HK-2 (cell line): ENCODE data around the gene SSX2IP.

Experiments
- DNase-seq: peaks from one replicate; pipeline ENCODE4 v3.0.0-alpha.2; 2018; ENCODE audit not compliant: unreplicated experiment

The SSX2IP gene

DNA sequence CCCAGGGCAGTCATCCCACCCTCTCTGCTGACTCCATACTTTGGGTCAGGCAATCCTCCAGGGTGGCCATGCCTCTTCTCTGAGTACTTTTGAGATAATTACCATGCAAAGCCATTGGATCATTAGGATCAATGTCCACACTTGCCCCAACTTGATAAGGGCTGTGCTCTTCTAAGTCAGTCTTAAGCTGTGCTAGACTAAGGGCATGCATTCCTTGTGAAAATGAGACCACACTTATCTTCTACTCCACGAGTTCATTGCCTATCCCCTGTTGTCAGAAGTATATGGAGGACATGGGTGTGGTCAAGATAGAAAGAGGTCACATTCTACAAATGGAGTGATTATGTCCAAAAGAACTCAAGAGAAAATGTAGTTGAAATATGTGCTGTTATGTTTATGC, 18.9 kb upstream of the SSX2IP start:
- DNase-seq = no peak

DNA sequence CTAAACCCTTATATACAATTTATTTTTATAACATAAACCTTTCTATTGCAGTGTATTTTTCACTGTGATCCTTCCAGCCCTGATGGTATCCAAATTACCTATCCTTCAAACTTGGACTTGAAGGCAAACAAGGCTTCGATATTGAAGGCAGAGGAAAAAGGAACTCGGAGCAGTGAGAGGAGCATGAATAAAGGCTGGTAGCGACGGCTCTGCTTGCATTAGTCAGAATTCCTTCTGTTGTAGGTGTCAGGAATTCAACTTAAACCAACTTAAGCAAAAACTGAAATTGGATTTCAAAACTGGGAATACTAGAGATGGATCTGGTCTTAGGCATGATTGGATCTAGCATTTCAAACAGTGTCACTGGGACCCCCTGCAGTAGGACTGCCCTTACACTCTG, 17.8 kb upstream of the SSX2IP start:
- DNase-seq = no peak

DNA sequence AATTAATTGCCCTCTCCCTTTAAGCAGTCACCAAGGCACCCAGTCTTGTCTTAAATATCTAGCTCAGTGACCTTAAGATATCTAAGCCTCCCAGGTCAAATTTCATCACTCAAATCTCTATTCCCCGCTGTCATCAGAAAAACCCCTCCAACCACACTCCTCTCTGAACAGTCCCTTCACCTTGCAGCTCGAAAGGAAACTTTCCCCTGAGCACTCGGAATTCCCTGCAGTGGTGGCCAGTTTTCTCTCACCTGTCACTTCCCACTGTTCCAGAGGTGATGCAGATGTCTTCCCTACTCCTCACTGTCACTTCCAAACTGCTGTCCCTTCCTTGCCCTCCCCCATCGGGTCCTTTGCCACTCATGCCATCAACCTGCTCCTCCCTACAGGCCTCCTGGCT, 15.3 kb upstream of the SSX2IP start:
- no peak for DNase-seq

DNA sequence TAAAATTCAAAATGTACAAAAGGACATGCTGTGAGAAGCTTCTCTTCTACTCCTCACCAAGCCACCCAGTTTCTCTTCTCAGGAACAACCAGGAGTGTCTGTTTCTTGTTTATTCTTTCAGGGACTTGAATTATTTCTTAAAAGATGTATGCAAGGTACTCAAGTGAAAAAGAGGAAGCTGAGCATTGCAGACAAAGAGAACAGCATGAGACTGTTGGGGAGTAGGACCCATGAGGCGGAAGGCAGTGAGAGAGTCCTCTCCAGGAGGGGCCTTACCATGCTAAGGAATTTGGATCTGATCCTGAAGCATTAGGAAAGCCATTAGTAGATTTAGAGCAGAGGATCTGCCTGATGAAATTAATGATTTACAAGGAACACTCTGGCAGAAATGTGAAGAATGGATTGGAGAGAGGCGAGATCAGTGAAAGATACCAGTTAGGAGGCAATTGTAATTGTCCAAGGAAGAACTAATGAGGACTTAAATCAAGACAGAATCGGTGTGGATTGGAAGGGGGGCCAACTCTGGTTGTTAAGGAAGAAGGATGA, 14.7 kb upstream of the SSX2IP start:
- DNase-seq = no peak

DNA sequence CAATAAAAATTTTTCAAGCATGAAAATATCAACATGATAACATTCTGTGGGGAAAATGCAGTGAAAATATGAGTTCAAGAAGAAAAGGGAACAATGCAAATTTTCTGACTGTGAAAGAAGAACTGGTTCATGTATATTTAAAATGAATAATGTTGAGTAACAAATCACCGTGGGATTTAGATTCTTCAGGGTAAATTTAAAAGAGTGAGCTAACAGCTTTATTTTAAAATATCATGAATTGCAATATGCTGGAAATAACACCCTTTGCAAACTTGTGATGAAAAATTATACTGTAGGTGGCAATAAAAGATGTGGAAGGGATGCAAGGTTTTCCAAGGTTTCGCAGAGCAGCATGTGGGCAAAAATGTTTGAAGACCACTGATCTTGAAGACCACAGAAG, 13.2 kb upstream of the SSX2IP start:
- DNase-seq = no peak

DNA sequence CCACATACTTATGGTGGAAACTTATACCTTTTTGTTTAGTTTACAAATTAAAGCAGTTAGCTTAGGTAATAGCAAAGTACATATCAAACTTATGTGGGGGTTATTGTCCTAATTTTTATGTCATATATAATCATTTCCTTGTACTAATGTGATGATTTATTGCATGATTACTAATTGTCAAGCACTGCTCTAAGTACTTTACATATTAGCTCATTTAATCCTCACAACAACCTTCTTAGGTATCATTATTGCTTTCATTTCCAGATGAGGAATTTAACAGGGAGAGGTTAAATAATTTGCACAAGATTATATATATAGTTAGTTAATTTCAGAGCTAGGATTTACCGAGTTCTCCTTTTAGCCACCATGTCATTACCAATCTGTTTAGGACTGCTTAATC, 11.9 kb upstream of the SSX2IP start:
- no peak for DNase-seq

DNA sequence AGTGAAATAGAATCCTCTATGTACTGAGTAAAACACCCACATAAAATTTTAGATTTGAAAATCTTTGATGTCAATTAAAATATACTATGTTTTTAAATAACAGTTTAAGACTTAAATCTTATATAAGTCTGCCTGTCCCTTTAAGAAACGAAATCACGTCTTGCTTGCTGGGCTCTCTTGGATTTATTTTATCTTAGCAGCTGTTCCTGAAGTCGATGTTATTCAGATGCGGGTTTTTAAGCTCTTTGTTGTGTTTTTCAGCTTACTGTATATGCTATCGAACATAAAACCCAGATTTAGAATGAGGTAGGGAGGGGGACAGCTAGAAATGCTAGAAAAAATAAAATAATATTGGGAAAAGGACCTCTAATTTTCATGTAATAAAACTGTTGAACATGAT, 11.1 kb upstream of the SSX2IP start:
- no peak for DNase-seq

DNA sequence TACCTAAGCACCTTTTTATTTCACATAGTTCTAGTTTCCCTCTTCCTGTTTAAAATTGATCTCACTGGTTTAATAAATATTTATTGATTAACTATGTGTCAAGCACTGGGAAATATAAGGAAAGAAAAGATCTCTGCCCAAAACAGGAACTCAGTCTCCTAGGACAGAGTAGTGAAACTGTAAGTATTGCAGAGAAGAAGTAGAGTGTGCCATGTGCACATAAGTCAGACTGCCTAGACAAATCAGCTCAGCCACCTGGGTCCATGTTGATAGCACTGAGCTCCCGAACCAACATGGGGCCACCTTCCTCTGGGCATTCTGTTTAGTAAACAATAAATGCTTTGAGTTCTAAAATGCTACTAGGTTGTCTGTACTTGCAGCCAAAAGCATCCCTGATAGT, 9.8 kb upstream of the SSX2IP start:
- DNase-seq = no peak

DNA sequence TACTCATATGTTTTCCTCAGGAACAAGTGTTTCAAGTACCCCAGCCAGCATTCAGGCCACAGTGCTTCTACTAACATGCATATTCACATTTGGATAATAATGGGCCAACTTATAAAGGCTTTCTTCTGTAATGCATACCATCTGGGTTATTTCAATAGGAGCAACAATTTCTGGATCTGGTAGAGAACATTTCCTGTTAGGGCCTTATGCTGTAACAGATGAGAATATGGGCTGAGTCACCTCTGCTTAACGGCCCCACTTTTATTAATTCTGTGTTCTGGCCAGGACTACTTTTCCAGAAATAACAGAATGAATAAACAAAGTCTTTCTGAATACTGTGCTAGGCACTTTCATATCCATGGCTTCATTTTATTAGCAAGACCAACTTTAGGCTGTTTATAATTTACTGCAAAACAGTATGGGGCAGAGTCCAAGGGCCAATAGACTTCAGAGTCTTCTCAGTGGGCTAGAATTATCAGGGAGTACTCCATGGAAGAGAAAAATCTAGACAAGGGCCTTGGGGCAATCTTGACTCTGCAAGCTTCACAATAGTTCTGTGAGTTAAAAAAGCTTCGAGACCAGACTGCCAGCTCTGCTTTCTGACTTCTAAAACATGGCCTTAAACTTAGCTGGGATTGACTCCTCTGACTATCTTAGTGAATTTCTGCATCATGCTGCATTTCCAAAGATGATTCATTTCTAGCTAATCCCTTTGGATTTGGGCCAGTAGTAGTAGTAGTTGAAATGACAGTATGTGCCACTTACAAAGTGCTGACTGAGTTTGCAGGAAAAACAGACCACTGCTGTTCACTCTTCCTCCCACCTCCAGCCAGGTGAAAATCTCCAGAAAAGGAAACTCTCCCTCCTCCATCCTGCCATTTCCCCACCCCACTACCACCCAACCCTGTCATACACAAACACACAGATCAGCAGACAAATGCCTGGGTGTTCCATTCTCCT, 8.2 kb upstream of the SSX2IP start:
- DNase-seq = peak; percentile 6

DNA sequence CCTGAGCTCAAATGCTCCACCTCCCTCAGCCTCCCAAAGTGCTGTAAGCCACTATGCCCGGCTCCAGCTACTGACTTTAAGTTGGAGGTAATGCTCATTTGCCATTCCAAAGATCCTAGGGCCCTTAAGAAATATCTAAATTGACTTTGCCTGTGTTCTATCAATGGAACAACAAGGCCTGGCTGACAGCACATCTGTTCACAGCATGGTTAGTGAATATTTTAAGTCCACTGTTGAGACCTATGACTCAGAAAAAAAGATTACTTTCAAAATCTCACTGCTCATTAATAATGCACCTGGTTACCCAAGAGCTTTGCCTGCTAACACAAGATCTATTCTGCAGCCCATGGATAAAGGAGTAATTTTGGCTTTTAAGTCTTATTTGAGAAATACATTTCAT, 3.5 kb upstream of the SSX2IP start:
- no peak for DNase-seq

DNA sequence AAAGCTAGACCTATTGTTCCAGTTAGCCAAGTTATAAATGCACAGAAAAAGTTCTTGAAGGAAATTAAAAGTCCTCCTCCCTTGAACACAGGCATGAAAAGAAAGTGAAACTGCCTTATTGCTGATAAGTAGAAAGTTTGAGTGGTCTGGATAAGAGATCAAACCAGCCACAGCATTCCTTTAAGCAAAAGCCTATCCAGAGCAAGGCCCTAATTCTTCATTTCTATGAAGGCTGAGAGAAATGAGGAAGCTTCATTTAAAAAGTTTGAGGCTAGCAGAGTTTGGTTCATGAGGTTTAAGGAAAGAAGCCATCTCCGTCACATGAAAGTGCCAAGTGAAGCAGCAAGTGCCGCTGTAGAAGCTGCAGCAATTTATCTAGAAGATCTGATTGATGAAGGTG, 2.7 kb upstream of the SSX2IP start:
- no peak for DNase-seq

DNA sequence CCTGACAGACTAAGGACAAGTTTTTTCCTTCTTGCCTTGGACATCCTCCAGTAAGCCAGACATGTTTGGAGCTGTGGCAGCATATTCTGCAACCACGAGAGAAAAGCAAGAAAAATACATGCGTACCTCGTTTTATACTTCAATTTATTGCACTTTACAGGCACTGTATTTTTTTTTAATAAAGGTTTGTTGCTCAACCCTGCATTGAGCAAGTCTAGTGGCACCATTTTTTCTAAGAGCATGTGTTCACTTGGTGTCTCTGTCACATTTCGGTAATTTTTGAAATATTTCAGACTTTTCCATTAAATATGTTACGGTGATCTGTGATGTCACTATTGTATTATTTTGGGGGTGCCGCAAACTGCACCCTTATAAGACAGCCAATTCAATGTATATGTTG, 2.1 kb upstream of the SSX2IP start:
- no peak for DNase-seq

DNA sequence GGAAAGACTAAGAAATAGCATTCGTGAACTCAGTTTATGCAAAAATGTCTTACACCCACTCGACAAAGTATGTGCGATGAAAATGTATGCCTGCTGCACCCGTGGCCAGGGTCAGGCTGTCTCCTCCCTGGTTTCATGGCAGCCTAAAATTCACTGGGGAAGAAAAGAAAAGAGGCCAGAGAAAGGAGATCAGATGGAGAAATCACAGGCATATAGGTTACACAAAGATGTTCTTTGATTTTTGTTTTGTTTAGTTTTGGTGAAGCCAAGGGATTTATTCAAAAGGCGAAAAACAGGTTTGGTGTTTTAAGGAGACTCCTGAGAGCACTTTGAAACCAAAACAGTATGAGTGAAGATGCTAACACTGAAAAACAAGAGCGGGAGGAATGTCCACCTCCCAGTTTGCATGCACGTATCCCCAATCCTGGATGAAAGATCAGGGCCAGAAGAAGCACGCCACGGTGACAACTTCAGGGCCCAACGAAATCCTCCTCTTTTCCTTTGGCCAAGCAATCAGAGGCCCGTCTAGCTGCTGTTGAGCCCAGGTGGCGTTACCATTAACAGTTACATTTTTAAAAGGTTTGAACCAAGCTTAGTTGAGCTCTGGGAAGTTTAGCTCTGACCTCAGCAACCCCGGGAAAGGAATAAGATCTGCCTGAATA, 992 bp upstream of the SSX2IP start:
- DNase-seq = no peak

DNA sequence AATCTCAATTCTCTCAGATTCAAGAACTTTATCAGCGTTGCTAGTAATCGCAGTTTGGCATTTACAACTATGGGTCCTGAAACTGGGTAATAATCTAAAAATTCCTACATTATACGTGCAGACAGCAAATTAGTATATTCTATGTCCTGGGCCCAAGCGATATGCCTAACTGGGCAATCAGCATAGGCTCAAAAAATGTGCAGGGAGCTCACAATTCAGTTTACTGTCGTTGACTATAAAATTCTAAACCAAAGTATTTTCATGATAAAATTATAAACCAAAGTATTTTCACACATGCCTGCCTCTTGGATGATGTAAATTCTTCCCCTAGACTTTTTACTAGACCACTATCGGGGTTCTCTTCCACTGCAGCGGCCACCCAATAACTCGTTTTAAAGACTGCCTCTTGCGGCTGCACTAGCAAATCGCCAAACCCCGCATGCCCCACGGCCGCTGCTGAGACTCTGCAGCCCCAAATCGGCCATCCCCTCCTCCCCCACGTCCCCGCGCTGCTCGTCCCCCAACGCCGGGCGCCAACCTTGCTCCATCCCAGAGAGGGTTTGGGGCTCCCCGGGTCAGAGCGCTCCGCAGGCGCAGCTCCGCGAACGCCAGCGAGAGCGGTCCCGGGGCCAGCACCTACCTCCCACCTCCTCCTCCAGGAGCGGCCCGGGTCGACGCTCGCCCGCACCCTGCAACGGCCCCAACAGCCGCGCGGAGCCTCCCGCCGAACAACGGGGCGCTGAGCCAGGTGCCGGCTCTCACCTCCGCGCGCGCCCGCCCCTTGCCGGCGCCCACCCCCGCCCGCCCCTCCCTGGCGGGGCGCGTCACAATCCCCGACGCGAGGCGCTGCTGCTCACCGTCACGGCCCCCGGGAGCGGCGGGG, 506 bp downstream of the SSX2IP start:
- no peak for DNase-seq

DNA sequence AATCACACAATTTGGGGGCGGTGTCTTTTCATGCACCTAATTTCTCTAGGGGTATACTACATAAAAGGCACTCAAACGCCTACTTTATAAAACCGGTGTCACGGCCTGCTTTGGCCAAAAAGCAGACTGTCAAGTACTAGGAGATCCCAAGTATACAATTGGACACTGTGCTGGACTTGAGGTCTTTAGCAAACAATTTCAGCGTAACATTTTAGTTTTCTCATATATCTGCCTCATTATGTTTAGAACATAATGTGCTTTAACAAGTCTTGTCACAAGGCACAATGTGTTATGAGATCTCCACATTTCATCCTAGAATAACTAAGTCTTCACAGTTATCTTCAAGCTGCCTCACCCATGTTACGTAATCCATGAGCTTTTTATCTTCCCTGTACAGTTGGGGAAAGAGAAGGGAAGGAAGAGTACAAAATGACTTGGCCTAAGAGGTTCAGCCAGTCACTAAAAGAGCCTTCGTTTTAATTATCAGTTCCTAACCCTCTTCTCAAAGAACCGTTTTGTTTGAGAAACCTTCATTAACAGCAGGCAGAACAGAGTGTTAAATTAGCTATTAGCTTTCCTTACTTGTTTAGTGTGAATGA, 1.7 kb downstream of the SSX2IP start:
- no peak for DNase-seq

DNA sequence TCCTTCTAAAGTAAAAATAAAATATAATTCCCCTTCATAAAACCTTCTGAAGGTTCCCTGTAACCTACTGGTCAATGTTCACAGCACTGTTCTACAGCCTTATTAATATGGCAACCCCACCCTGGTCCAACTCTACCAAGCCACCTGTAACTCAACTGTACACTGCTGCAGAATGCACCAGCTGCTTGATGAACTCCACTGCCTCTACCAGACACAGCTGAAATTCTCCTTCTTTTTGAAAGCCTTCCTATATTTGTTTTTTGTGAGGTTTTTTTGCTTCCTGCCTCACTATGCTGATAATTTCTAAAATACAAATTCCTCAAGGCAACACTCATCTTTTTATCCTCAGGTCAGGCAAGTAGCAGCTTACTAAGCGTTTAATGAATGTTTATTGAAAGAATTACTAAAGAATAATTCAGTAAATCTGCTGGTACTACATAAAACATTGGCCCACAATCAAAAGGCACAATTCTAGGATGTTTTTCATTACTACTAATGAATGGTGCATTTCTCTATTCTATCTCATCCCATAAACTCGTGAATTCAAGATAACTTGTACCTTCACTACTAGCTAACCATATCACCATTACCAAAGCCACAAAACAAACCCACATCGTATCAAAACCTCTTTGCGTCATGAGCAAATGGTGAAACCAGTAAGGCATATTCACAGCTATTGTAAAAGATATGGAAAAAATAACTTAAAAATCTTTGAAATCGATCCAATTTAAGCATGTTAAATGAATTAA, 2.4 kb downstream of the SSX2IP start:
- no peak for DNase-seq

DNA sequence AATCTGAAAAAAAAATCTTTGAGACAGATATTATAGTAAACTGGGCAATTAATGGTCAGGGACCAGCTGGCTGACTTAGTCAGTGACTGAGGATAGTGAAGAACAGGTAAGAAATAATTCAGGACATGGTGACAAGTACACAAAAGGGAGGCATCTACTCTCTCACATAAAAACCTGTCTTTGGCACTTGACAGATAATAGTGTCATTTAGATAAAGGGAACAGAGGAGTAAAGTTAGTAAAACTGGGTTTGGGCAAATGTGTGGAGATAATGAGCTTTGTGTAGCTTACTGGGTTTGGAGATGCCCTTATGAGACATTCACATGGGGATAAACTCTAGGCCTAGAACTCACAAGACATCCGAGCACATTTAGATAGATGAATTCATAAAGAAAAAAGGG, 4.0 kb downstream of the SSX2IP start:
- DNase-seq = no peak

DNA sequence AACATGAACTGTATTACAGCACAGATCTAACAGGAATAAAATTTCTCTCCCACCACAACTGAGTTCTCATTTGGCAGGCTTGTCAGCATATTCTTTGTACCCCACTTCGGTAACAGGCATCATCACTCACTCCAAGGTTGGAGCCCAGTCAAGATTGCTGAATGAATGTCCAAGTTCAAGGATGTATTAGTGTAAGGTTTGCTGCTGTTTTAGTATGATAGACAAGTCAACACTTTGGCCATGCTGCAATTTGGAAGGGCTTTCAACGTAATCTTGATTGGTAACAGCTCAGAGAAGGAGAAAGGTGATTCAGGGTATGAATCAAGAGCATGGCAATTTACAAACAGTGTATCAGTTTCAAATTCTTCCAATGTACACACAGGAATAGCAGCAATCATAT, 6.8 kb downstream of the SSX2IP start:
- no peak for DNase-seq

DNA sequence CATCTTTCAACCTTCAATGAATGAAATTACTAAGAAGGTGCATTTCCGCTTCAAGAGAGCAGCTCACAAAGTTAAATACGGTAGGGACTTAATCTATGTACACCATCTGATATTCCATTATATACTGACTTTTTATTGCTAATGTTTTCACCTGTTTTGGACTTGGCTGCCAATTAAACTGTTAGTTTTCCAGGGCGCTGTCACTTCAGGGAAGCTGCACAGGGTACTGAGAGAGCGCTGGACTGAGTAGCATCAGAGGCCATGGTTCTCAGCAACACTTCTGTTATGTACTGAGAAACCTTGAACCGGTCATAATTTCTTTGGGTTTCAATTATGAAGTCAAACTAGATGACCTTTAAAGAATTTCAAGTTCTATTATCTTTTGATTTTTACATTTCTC, 8.2 kb downstream of the SSX2IP start:
- DNase-seq = no peak

DNA sequence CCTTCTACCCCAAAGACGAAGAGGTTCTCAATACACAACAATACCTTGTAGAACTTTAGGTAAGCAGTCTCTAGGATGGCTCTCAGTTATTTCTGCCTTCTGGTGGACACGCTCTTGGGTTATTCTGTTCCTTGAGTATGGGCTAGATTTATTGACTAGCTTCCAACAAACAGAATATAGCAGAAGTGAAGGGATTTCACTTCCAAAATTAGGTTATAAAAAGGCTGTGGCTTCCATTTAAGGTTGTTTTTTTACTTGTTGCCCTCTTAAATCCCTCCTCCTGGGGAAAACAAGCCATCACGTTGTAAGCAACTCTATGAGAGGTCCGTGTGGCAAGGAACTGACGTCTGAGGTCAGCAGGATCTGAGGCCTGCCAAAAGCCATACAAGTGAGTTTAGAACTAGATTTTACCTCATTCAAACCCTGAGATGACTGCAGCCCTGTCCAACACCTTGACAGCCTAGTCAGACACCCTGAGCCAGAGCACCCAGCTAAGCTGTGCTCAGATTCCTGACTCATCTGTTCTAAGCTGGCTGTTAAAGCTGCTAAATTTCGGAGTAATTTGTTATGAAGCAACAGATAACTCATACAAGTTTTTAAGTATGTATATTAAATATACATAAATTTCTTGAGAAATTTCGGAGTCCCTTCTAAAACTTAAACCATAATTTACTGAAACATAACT, 12.7 kb downstream of the SSX2IP start:
- DNase-seq = no peak
